Activated CD4-positive, alpha-beta T cell treated with anti-CD3 and anti-CD28 coated beads for 36 hours (primary cell): ENCODE measurements around the gene LDLRAP1. TPM values are rescaled to one million over a fixed set of nuclear protein-coding genes. Genes with fewer than 3 reads are reported as not detected.
"Not testable (repeated sequence)": the region's sequence is repeated elsewhere in the genome, so short reads cannot be mapped to it uniquely, and the experiment has no call there.

Experiments
- ATAC-seq: fragments of 200-7000 bp; cut with Tn5 transposase; one replicate; pipeline ENCODE4 v1.10.0; 2021; ENCODE audit warnings: mild to moderate bottlenecking, moderate library complexity
- CTCF ChIA-PET: fragments of 350-600 bp; sonication (Branson Sonifier 250); formaldehyde crosslinking; loops from one replicate; lab custom pipeline; 2021; ENCODE audit warnings: antibody characterized with exemption; lab: Charles Lee
- POLR2A ChIA-PET: fragments of 350-600 bp; sonication (Branson Sonifier 250); formaldehyde crosslinking; loops from one replicate; lab custom pipeline; 2021; ENCODE audit warnings: antibody characterized with exemption, inconsistent platforms; lab: Charles Lee
- DNase-seq: peaks from one replicate; pipeline ENCODE4 v3.0.0-alpha.2; 2020
- H3K27ac Mint-ChIP-seq: one replicate; pipeline ENCODE4 v1.8.0; 2021; ENCODE audit warnings: mixed read lengths
- H3K27me3 Mint-ChIP-seq: one replicate; pipeline ENCODE4 v1.8.0; 2021; ENCODE audit warnings: mixed read lengths
- H3K36me3 Mint-ChIP-seq: one replicate; pipeline ENCODE4 v1.8.0; 2021; ENCODE audit warnings: low read depth, mixed read lengths
- H3K4me1 Mint-ChIP-seq: one replicate; pipeline ENCODE4 v1.8.0; 2021; ENCODE audit warnings: mixed read lengths
- H3K4me3 Mint-ChIP-seq: one replicate; pipeline ENCODE4 v1.8.0; 2021; ENCODE audit warnings: mild to moderate bottlenecking, moderate library complexity, mixed read lengths
- H3K9me3 Mint-ChIP-seq: one replicate; pipeline ENCODE4 v1.8.0; 2021; ENCODE audit warnings: low read depth, mixed read lengths
- intact Hi-C, 2 experiments: fragments of 100-400 bp; cut with DNase I in 1 of 2; cut with micrococcal nuclease in 1 of 2; formaldehyde crosslinking; loops; one replicate each; pipeline versions ENCODE4 v1.14.2 to v1.15.1; 2022 to 2024; cut with DNase I, micrococcal nuclease
- total RNA-seq, 2 experiments: library from RNA; stranded (reverse); gene quantifications; one replicate each; pipeline ENCODE4 v1.2.3, GENCODE V29; 2021

Gene LDLRAP1
- total RNA-seq, 2 experiments from 2014 or later, result 13.0 to 14.6 TPM

GRCh38 chr1:25506566-25507463 is 36.6 kb upstream of the LDLRAP1 start:
- Mint-ChIP-seq H3K4me3 (peak overlapping the region; percentile 28), H3K27ac (peak overlapping the region; percentile 63), H3K4me1 (peaks cover 33% of the 10 kb centered on the region)
- intact Hi-C loops, H3K9me3 Mint-ChIP-seq, POLR2A ChIA-PET, H3K36me3 Mint-ChIP-seq, H3K27me3 Mint-ChIP-seq, ATAC-seq, DNase-seq: not testable (repeated sequence)
- CTCF ChIA-PET, result interaction anchor here (0.6 to 6.1 kb wide), 5 partner anchors 10 to 73 kb away, joined by 3 to 39 read pairs (median 3); no protein-coding TSS in a partner anchor

GRCh38 chr1:25513666-25514065 is 29.7 kb upstream of the LDLRAP1 start:
- Mint-ChIP-seq H3K36me3 (no peaks in the 10 kb centered on the region), H3K27me3 (no peaks in the 10 kb centered on the region), H3K4me3 (no peak overlapping the region), H3K4me1 (no peaks in the 10 kb centered on the region), H3K27ac (no peak overlapping the region), H3K9me3 (no peaks in the 10 kb centered on the region)
- CTCF ChIA-PET, result interaction anchor here (0.6 to 1.8 kb wide), 6 partner anchors 8 to 82 kb away, joined by 3 to 7 read pairs (median 3); no protein-coding TSS in a partner anchor
- no peak for DNase-seq
- ATAC-seq, result no peak
- POLR2A ChIA-PET, result interaction anchor here (0.5 kb wide), 1 partner anchor 74 kb away, joined by 5 read pairs; no protein-coding TSS in a partner anchor
- intact Hi-C loops, result no loop called here

GRCh38 chr1:25515033-25515432 is 28.4 kb upstream of the LDLRAP1 start:
- intact Hi-C loops, result no loop called here
- no peak for ATAC-seq
- no peak overlapping the region for H3K27ac Mint-ChIP-seq

GRCh38 chr1:25516686-25517085 is 26.7 kb upstream of the LDLRAP1 start:
- POLR2A ChIA-PET, result no interaction called here
- intact Hi-C loops, result no loop called here
- H3K36me3 Mint-ChIP-seq, result no peaks in the 10 kb centered on the region
- H3K9me3 Mint-ChIP-seq, result no peaks in the 10 kb centered on the region
- DNase-seq (no peak), ATAC-seq (no peak)
- H3K27me3 Mint-ChIP-seq, result no peaks in the 10 kb centered on the region
- H3K27ac Mint-ChIP-seq, result no peak overlapping the region
- peaks cover 4% of the 10 kb centered on the region for H3K4me1 Mint-ChIP-seq
- no peak overlapping the region for H3K4me3 Mint-ChIP-seq
- CTCF ChIA-PET, result interaction anchor here (0.7 to 1.6 kb wide), 6 partner anchors 11 to 292 kb away, joined by 3 to 9 read pairs (median 4); no protein-coding TSS in a partner anchor

More at GRCh38 chr1:25515033-25515432, 28.4 kb upstream of the LDLRAP1 start:
- H3K27me3 Mint-ChIP-seq, result no peaks in the 10 kb centered on the region
- DNase-seq, result no peak
- no peaks in the 10 kb centered on the region for H3K9me3 Mint-ChIP-seq
- ChIA-PET POLR2A (no interaction called here), CTCF (interaction anchor here (1.6 kb wide), 1 partner anchor 27 kb away, joined by 5 read pairs; no protein-coding TSS in a partner anchor)
- no peaks in the 10 kb centered on the region for H3K4me1 Mint-ChIP-seq
- no peaks in the 10 kb centered on the region for H3K36me3 Mint-ChIP-seq
- no peak overlapping the region for H3K4me3 Mint-ChIP-seq

GRCh38 chr1:25517476-25518394 is 25.7 kb upstream of the LDLRAP1 start:
- H3K4me3 Mint-ChIP-seq, result no peak overlapping the region
- no peaks in the 10 kb centered on the region for H3K9me3 Mint-ChIP-seq
- H3K36me3 Mint-ChIP-seq, result no peaks in the 10 kb centered on the region
- no peaks in the 10 kb centered on the region for H3K27me3 Mint-ChIP-seq
- peaks cover 4% of the 10 kb centered on the region for H3K4me1 Mint-ChIP-seq
- ATAC-seq, result no peak
- ChIA-PET POLR2A (no interaction called here), CTCF (interaction anchor here (0.6 to 2.1 kb wide), 7 partner anchors 14 to 291 kb away, joined by 3 to 5 read pairs (median 3); no protein-coding TSS in a partner anchor)
- no peak for DNase-seq
- intact Hi-C loops, result no loop called here
- no peak overlapping the region for H3K27ac Mint-ChIP-seq

GRCh38 chr1:25519624-25520023 is 23.8 kb upstream of the LDLRAP1 start:
- Mint-ChIP-seq H3K27me3 (no peaks in the 10 kb centered on the region), H3K27ac (no peak overlapping the region), H3K4me1 (peaks cover 4% of the 10 kb centered on the region), H3K4me3 (no peak overlapping the region), H3K36me3 (no peaks in the 10 kb centered on the region), H3K9me3 (no peaks in the 10 kb centered on the region)
- CTCF ChIA-PET, result interaction anchor here (0.6 to 5.8 kb wide), 11 partner anchors 16 to 300 kb away, joined by 3 to 39 read pairs (median 4); partner anchors contain the start of gene MTFR1L
- ATAC-seq, result no peak
- no peak for DNase-seq
- intact Hi-C loops, result loop anchor here (2.0 to 10.0 kb wide), 3 partner anchors 15 to 119 kb away; no protein-coding TSS in a partner anchor
- POLR2A ChIA-PET, result no interaction called here

GRCh38 chr1:25520446-25521061 is 22.9 kb upstream of the LDLRAP1 start:
- Mint-ChIP-seq H3K4me3 (no peak overlapping the region), H3K27me3 (no peaks in the 10 kb centered on the region), H3K27ac (no peak overlapping the region), H3K4me1 (peaks cover 4% of the 10 kb centered on the region), H3K9me3 (peaks cover 2% of the 10 kb centered on the region), H3K36me3 (no peaks in the 10 kb centered on the region)
- intact Hi-C loops, result loop anchor here (2.0 to 10.0 kb wide), 3 partner anchors 16 to 120 kb away; no protein-coding TSS in a partner anchor
- CTCF ChIA-PET, result interaction anchor here (0.6 to 5.8 kb wide), 32 partner anchors 16 to 291 kb away, joined by 3 to 39 read pairs (median 4); partner anchors contain the start of gene SYF2
- POLR2A ChIA-PET, result no interaction called here
- ATAC-seq (peak; percentile 68), DNase-seq (peak; percentile 86)

- no peak for DNase-seq
Observed at GRCh38 chr1:25522031-25522655, 21.3 kb upstream of the LDLRAP1 start.

GRCh38 chr1:25523542-25523941 is 19.9 kb upstream of the LDLRAP1 start:
- H3K27me3 Mint-ChIP-seq, result no peaks in the 10 kb centered on the region
- ATAC-seq (no peak), DNase-seq (peak; percentile 40)
- H3K36me3 Mint-ChIP-seq, result no peaks in the 10 kb centered on the region
- H3K27ac Mint-ChIP-seq, result no peak overlapping the region
- H3K4me1 Mint-ChIP-seq, result peaks cover 4% of the 10 kb centered on the region
- intact Hi-C loops, result loop anchor here in 1 of 2 experiments (10.0 kb wide), 1 partner anchor 119 kb away; no protein-coding TSS in a partner anchor
- no peak overlapping the region for H3K4me3 Mint-ChIP-seq
- ChIA-PET CTCF (interaction anchor here (0.6 to 5.8 kb wide), 2 partner anchors 20 to 296 kb away, joined by 3 to 39 read pairs; partner anchors contain the start of gene MTFR1L), POLR2A (no interaction called here)
- H3K9me3 Mint-ChIP-seq, result peaks cover 3% of the 10 kb centered on the region

More at GRCh38 chr1:25522031-25522655, 21.3 kb upstream of the LDLRAP1 start:
- ATAC-seq, result no peak
- Mint-ChIP-seq H3K4me3 (no peak overlapping the region), H3K27me3 (no peaks in the 10 kb centered on the region), H3K27ac (no peak overlapping the region), H3K36me3 (no peaks in the 10 kb centered on the region), H3K4me1 (peaks cover 4% of the 10 kb centered on the region), H3K9me3 (peaks cover 3% of the 10 kb centered on the region)
- POLR2A ChIA-PET, result interaction anchor here (0.5 kb wide), 1 partner anchor 23 kb away, joined by 3 read pairs; no protein-coding TSS in a partner anchor
- CTCF ChIA-PET, result interaction anchor here (0.5 to 5.8 kb wide), 5 partner anchors 18 to 300 kb away, joined by 3 to 39 read pairs (median 3); no protein-coding TSS in a partner anchor
- intact Hi-C loops, result loop anchor here in 1 of 2 experiments (10.0 kb wide), 1 partner anchor 117 kb away; no protein-coding TSS in a partner anchor
